Measurements from ENCODE around the gene POU2AF1. TPM values are rescaled to one million over a fixed set of nuclear protein-coding genes. Genes with fewer than 3 reads are reported as not detected.

POU2AF1 gene, protein sequence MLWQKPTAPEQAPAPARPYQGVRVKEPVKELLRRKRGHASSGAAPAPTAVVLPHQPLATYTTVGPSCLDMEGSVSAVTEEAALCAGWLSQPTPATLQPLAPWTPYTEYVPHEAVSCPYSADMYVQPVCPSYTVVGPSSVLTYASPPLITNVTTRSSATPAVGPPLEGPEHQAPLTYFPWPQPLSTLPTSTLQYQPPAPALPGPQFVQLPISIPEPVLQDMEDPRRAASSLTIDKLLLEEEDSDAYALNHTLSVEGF
- total RNA-seq (2022; extraction: Qiagen RNA extraction; ENCODE audit: low read depth), result not detected in 5 replicates

DNA sequence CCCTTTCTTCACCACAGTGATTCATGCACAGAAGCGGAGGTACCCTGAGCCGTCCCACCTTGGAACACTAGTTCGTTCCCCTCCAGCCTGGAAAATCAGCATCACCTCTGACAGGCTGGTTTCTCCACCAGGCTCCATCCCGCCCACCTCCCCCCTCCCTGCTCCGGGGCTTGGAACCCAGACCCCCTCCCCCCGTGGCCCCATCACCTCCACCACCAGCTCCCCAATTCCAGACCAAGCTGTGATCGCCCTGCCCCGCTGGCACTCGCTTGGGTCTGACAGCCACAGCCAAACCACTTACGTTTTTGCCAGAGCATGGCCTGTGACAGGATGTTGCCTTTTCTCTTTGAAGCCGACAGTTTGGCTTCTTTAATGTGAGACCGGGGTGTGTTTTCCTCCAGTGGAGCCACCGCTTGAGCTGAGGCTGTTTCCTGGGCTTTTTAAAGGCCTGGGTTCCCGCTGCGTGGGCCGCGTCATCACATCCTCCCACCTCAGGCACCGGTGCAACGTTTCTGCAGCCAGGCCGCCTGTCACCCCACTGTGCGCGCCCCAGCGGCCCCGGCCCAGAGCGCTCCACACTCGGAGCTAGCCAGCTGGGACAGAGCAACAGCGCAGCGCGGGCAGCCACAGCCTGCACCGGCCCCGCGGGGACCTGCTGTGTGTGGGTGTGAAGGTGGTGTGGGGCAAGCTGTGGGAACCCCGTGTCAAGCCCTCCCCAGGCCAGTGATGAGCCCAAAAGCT is at the start of gene POU2AF1:
Gene POU2AF1, minus strand, starts transcription at position 415 of the 741 bp plus-strand sequence. Its CDS starts 98 bp downstream, at position 317.

Other genes with a start within 250 kb of the POU2AF1 start
- not detected in 5 replicates for gene POU2AF2, start 133.6 kb downstream of the POU2AF1 start, total RNA-seq (2022; extraction: Qiagen RNA extraction; ENCODE audit: low read depth)
- 0.37 to 1.0 TPM (median 0.81 TPM) in 5 replicates for gene POU2AF3, start 80.7 kb downstream of the POU2AF1 start, total RNA-seq (2022; extraction: Qiagen RNA extraction; ENCODE audit: low read depth)
- 0.25 TPM in 1 of 5 replicates, not detected in the others for gene BTG4, start 133.1 kb upstream of the POU2AF1 start, total RNA-seq (2022; extraction: Qiagen RNA extraction; ENCODE audit: low read depth)
- not detected in 5 replicates for gene HOATZ, start 135.5 kb upstream of the POU2AF1 start, total RNA-seq (2022; extraction: Qiagen RNA extraction; ENCODE audit: low read depth)
- 3.6 to 4.9 TPM (median 4.2 TPM) in 5 replicates for gene LAYN, start 161.4 kb upstream of the POU2AF1 start, total RNA-seq (2022; extraction: Qiagen RNA extraction; ENCODE audit: low read depth)
- gene SIK2, start 223.2 kb upstream of the POU2AF1 start, total RNA-seq (2022; extraction: Qiagen RNA extraction; ENCODE audit: low read depth), result 5.2 to 6.7 TPM (median 5.8 TPM) in 5 replicates

All from A549 treated with GW870086 at 1 μM for 4 hours (cell line).